K562 (cell line): ENCODE results near the gene FKBP2. TPM values are rescaled to one million over a fixed set of nuclear protein-coding genes. Genes with fewer than 3 reads are reported as not detected.

Source experiments
- ARID3B ChIP-seq: fragments of 250-450 bp; sonication (Bioruptor Pico); IDR thresholded peaks from 2 replicates; pipeline ENCODE4 v1.4.0; 2020; ENCODE audit warnings: borderline replicate concordance
- ATF3 ChIP-seq, 2 experiments: fragments of 450-650 bp in 1 of 2; sonication (generic) in 1 of 2; formaldehyde crosslinking in 1 of 2; IDR thresholded peaks in 1 of 2; conservative IDR thresholded peaks in 1 of 2; 2 replicates each; pipeline versions ENCODE4 v1.6.1 to v1.8.1; 2016 to 2023; ENCODE audit warnings: mild to moderate bottlenecking in 2 of 2, moderate library complexity in 2 of 2, inconsistent platforms in 1 of 2, missing genetic modification reagents in 1 of 2
- ATF4 ChIP-seq: fragments of 450-650 bp; formaldehyde crosslinking; IDR thresholded peaks from 2 replicates; pipeline ENCODE4 v1.4.0; 2022; ENCODE audit warnings: mild to moderate bottlenecking, moderate library complexity
- C11orf30 ChIP-seq: fragments of 450-650 bp; IDR thresholded peaks from 2 replicates; pipeline ENCODE4 v1.6.1; 2016; ENCODE audit warnings: low read depth, mild to moderate bottlenecking
- CBX5 ChIP-seq: IDR thresholded peaks from 2 replicates; pipeline ENCODE4 v1.6.1; 2014; ENCODE audit warnings: low read depth, borderline replicate concordance
- EP300 ChIP-seq: IDR thresholded peaks from 2 replicates; pipeline ENCODE4 v1.6.1; 2012; ENCODE audit warnings: low read length, improper control_type of control experiment
- KAT7 ChIP-seq: sonication (generic); formaldehyde crosslinking; IDR thresholded peaks from 2 replicates; pipeline ENCODE4 v1.8.0; 2022; ENCODE audit warnings: missing genetic modification reagents, mild to moderate bottlenecking, borderline replicate concordance
- KDM4B ChIP-seq, 2 experiments: fragments of 450-650 bp in 1 of 2; sonication (generic) in 1 of 2; IDR thresholded peaks; 2 replicates each; pipeline ENCODE4 v1.6.1; 2016 to 2017; ENCODE audit warnings: borderline replicate concordance in 2 of 2, antibody characterized with exemption in 1 of 2, low read depth in 1 of 2, mild to moderate bottlenecking in 1 of 2
- L3MBTL2 ChIP-seq: fragments of 450-650 bp; IDR thresholded peaks from 2 replicates; pipeline ENCODE4 v1.6.1; 2016; ENCODE audit warnings: mild to moderate bottlenecking, moderate library complexity
- LARP7 ChIP-seq: fragments of 450-650 bp; IDR thresholded peaks from 2 replicates; pipeline ENCODE4 v1.6.1; 2016
- MCM3 ChIP-seq: fragments of 450-650 bp; IDR thresholded peaks from 2 replicates; pipeline ENCODE4 v1.6.1; 2016
- MEIS2 ChIP-seq: fragments of 450-650 bp; IDR thresholded peaks from 2 replicates; pipeline ENCODE4 v1.6.1; 2014; ENCODE audit warnings: mild to moderate bottlenecking; ENCODE audit not compliant: partially characterized antibody
- NELFE ChIP-seq: IDR thresholded peaks from 2 replicates; pipeline ENCODE4 v1.6.1; 2011; ENCODE audit warnings: mild to moderate bottlenecking; ENCODE audit not compliant: insufficient read depth, insufficient read length
- NFRKB ChIP-seq: fragments of 450-650 bp; IDR thresholded peaks from 2 replicates; pipeline ENCODE4 v1.6.1; 2016; ENCODE audit warnings: low read depth
- PCBP2 ChIP-seq: fragments of 200-400 bp; formaldehyde crosslinking; IDR thresholded peaks from 2 replicates; pipeline ENCODE4 v1.6.1; 2018; ENCODE audit warnings: low read length, low read depth, mild to moderate bottlenecking, moderate library complexity; ENCODE audit not compliant: poor library complexity, severe bottlenecking
- SMARCC2 ChIP-seq: fragments of 450-650 bp; IDR thresholded peaks from 2 replicates; pipeline ENCODE4 v1.6.1; 2017; ENCODE audit warnings: antibody characterized with exemption, moderate library complexity, mild to moderate bottlenecking, low read depth
- SMARCE1 ChIP-seq: fragments of 450-650 bp; IDR thresholded peaks from 2 replicates; pipeline ENCODE4 v1.7.1; 2016; ENCODE audit warnings: mild to moderate bottlenecking
- SNIP1 ChIP-seq: fragments of 450-650 bp; IDR thresholded peaks from 2 replicates; pipeline ENCODE4 v1.7.1; 2017; ENCODE audit warnings: low read depth, mild to moderate bottlenecking
- SNRNP70 ChIP-seq: fragments of 200-400 bp; formaldehyde crosslinking; optimal IDR thresholded peaks from 2 replicates; pipeline ENCODE3; 2017; ENCODE audit warnings: low read depth, low read length
- SP2 ChIP-seq: IDR thresholded peaks from 2 replicates; pipeline ENCODE4 v1.6.1; 2011; ENCODE audit warnings: mild to moderate bottlenecking, low read depth, low read length, moderate library complexity; ENCODE audit not compliant: poor library complexity, severe bottlenecking; ENCODE audit errors: extremely low read depth
- SRSF1 ChIP-seq: fragments of 200-400 bp; formaldehyde crosslinking; IDR thresholded peaks from 2 replicates; pipeline ENCODE4 v1.6.1; 2017; ENCODE audit warnings: mild to moderate bottlenecking, low read depth, low read length, moderate library complexity
- TAF7 ChIP-seq: fragments of 450-650 bp; IDR thresholded peaks from 2 replicates; pipeline ENCODE4 v1.6.1; 2016; ENCODE audit warnings: missing genetic modification characterization, missing compliant biosample characterization
- ZBTB12 ChIP-seq: fragments of 250-450 bp; sonication (Bioruptor Pico); IDR thresholded peaks from 2 replicates; pipeline ENCODE4 v1.4.0; 2020
- ZNF431 ChIP-seq: sonication (generic); formaldehyde crosslinking; IDR thresholded peaks from 2 replicates; pipeline ENCODE4 v1.8.0; 2022; ENCODE audit warnings: mild to moderate bottlenecking, missing genetic modification reagents
- ZNF695 ChIP-seq: fragments of 450-650 bp; formaldehyde crosslinking; IDR thresholded peaks from 2 replicates; pipeline ENCODE4 v1.4.0; 2020; ENCODE audit warnings: mild to moderate bottlenecking, moderate library complexity
- ZNF785 ChIP-seq: fragments of 250-450 bp; sonication (Bioruptor Pico); IDR thresholded peaks from 2 replicates; pipeline ENCODE4 v1.4.0; 2020; ENCODE audit warnings: mild to moderate bottlenecking
- polyA plus RNA-seq, 8 experiments: library from polyadenylated mRNA; depleted of rRNA in 4 of 8; stranded (reverse) in 5 of 8; unstranded in 3 of 8; fragments of >200 nt; fragmentation: Nextera tagmentation in 2 of 8; fragmentation: Illumina TruSeq in 1 of 8; extraction: Ambion mirVana in 2 of 8; extraction: Trizol in 1 of 8; gene quantifications; 2 replicates each; pipeline versions ENCODE4 v1.2.1 to v1.2.3, GENCODE V29; 2011 to 2014; ENCODE audit warnings: inconsistent platforms in 1 of 8, missing spikeins in 1 of 8
- total RNA-seq, 7 experiments: library from RNA; depleted of rRNA in 6 of 7; stranded (reverse); fragments of >200 nt in 6 of 7; fragmentation: Illumina TruSeq in 2 of 7; extraction: Trizol in 2 of 7; gene quantifications; 2 replicates each; pipeline versions ENCODE4 v1.2.1 to v1.2.3, GENCODE V29; 2011 to 2021; ENCODE audit warnings: low replicate concordance in 1 of 7

The FKBP2 gene
- total and polyA plus RNA-seq, 9 of the 15 experiments (the other 6 are each of a cell fraction or from before 2014, with no cell fraction given), result 3.5 to 151 (median 58.1) TPM

GRCh38 chr11:64269540-64270220 is 28.8 kb downstream of the FKBP2 start (continued):
- peak; percentile 99 for TF ChIP-seq ATF3 (IDR thresholded peaks at IDR 0.05)
- TF ChIP-seq ATF3 (CRISPR knock-in tag; conservative IDR thresholded peaks at IDR 0.05), result peak; percentile 97
- peak; percentile 63; the same call in 1 of the 2 replicates for TF ChIP-seq L3MBTL2
- no peak for TF ChIP-seq SMARCC2
- TF ChIP-seq SNIP1, result no peak
- no peak for TF ChIP-seq CBX5
- no peak for TF ChIP-seq TAF7 (tag)
- TF ChIP-seq NFRKB, result no peak; the same call in 1 of the 2 replicates
- TF ChIP-seq MCM3, result no peak
- peak; percentile 14 for TF ChIP-seq SP2
- TF ChIP-seq ATF4, result peak; percentile 82
- no peak for TF ChIP-seq ZNF695 (CRISPR knock-in tag)
- TF ChIP-seq ZNF785, result no peak
- no peak for TF ChIP-seq NELFE
- peak; percentile 70; the same call in 1 of the 2 replicates for TF ChIP-seq KAT7 (CRISPR knock-in tag)
- TF ChIP-seq ZNF431, result no peak
- TF ChIP-seq SRSF1, result peak; percentile 76; the same call in 1 of the 2 replicates
- peak; percentile 66; the same call in 1 of the 2 replicates for TF ChIP-seq C11orf30
- peak; percentile 47; the same call in 1 of the 2 replicates for TF ChIP-seq ZBTB12 (CRISPR knock-in tag)
- TF ChIP-seq EP300, result peak; percentile 26; the same call in 1 of the 2 replicates
- no peak for TF ChIP-seq SMARCE1
- peak in 1 of 2 experiments; percentile 97; a peak in 2 of 4 replicates for TF ChIP-seq KDM4B (IDR thresholded peaks at IDR 0.05; ENCODE audit: borderline replicate concordance in 2 of 2, low read depth in 1 of 2)
- TF ChIP-seq MEIS2, result peak; percentile 53
- TF ChIP-seq PCBP2, result no peak
- TF ChIP-seq ARID3B (CRISPR knock-in tag), result no peak
- TF ChIP-seq LARP7, result no peak
- no peak for TF ChIP-seq SNRNP70
